ENCODE results near the gene PLCG2. TPM values are rescaled to one million over a fixed set of nuclear protein-coding genes. Genes with fewer than 3 reads are reported as not detected.

PLCG2 gene
- total RNA-seq, 1 donor from 2014 or later, result 47.6 TPM

DNA sequence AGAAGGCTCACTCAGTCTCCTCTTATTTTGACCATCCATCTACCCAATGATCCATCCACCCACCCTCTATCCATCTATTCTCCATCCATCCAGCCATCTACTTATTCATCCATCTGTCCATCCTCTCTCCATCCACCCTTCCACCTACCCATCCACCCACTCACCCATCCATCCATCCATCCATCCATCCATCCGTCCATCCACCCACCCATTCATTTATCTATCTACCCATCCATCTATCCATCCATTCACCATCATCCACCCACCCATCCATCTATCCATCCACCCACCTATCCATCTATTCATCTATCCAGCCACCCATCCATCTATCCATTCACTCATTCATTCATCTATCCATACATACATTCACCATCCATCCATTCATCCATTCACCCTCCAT is 45.8 kb upstream of the PLCG2 start:
- Histone ChIP-seq H3K27me3 (no peaks in the 10 kb centered on the region), H3K36me3 (no peaks in the 10 kb centered on the region), H3K4me3 (no peak overlapping the region), H3K27ac (no peak overlapping the region), H3K9me3 (no peaks in the 10 kb centered on the region), H3K4me1 (peaks cover 20% of the 10 kb centered on the region)
- TF ChIP-seq, protein P1, sequence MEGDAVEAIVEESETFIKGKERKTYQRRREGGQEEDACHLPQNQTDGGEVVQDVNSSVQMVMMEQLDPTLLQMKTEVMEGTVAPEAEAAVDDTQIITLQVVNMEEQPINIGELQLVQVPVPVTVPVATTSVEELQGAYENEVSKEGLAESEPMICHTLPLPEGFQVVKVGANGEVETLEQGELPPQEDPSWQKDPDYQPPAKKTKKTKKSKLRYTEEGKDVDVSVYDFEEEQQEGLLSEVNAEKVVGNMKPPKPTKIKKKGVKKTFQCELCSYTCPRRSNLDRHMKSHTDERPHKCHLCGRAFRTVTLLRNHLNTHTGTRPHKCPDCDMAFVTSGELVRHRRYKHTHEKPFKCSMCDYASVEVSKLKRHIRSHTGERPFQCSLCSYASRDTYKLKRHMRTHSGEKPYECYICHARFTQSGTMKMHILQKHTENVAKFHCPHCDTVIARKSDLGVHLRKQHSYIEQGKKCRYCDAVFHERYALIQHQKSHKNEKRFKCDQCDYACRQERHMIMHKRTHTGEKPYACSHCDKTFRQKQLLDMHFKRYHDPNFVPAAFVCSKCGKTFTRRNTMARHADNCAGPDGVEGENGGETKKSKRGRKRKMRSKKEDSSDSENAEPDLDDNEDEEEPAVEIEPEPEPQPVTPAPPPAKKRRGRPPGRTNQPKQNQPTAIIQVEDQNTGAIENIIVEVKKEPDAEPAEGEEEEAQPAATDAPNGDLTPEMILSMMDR (IDR thresholded peaks at IDR 0.05), result no peak
- DNase-seq, result no peak
- intact Hi-C loops (cut with DNase I), result loop anchor here (10.0 kb wide), 1 partner anchor 698 kb away; the partner anchor contains the start of gene ATMIN
- no peak for ATAC-seq

DNA sequence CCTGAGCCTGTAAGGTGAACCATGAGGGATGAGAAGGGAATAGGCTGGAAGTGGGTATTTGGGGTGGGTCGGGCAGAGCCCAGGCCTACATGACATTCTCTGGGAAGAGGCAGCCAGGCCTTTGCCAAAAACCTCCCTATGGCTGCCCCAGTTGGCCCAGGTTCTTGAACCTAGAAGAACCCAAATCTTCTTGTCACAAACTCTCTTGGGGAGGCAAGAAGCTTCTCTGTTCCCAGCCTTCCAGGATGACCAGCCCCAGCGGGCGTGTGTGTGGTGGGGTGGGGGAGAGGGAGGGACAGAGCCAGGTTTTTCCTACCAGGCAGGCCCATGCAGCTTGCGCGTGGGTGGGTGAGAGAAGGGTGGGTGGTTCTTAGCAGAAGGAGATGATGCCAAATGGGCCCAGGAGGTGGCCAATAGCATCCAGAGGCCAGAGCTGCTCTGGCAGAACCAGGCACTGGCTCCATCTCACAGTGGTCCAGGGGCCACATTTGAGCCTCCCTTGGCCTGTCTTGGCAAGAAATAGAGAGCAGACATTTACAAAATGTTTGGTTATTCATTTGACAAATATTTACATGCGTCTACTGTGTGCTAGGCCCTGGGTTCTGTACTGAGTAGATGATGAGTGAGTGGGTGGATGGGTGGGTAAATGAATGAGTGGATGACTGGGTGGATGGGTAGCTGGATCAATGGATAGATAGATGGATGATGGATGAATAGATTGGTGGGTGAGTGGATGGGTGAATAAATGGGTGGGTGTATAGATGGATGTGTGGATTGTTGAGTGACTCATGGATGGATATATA is 44.3 kb upstream of the PLCG2 start:
- Histone ChIP-seq H3K27me3 (no peaks in the 10 kb centered on the region), H3K36me3 (no peaks in the 10 kb centered on the region), H3K4me1 (peaks cover 20% of the 10 kb centered on the region), H3K4me3 (no peak overlapping the region), H3K27ac (no peak overlapping the region), H3K9me3 (no peaks in the 10 kb centered on the region)
- DNase-seq (no peak), ATAC-seq (no peak)
- intact Hi-C loops (cut with DNase I), result loop anchor here (10.0 kb wide), 1 partner anchor 700 kb away; the partner anchor contains the start of gene ATMIN
- TF ChIP-seq, protein P1 (IDR thresholded peaks at IDR 0.05), result no peak

DNA sequence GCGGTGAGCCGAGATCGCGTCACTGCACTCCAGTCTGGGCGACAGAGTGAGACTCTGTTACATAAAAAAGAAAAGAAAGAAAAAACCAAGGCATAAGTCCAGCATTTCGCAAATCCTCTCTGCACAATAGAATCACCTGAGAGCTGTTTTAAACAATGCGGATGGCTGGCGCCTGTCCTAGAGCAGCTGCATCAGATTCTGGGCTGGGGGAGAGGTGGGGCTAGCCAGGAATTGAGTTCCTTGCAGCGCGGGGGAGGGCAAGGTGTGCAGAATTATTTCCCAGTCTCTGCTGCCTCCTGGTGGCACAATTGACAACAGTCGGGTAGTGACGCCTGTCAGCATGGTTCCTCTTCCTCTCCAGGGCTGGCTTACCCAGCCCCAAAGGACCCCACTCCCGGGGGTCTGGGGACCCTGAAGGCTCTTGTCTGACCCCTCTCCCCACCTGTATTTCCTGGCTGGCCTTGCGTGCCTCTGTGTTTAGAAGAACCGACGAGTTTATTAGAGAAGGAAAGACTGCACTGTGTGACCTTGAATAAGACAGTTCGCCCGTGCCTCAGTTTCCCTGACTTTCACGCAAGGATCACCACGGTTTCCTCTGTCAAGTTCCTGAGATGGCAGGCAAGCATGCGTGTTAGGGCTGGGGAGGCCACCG is 41.1 kb upstream of the PLCG2 start:
- DNase-seq, result peak; percentile 83
- ATAC-seq, result peak; percentile 95
- Histone ChIP-seq H3K36me3 (no peaks in the 10 kb centered on the region), H3K4me3 (peak overlapping the region; percentile 26), H3K27ac (no peak overlapping the region), H3K27me3 (no peaks in the 10 kb centered on the region), H3K9me3 (no peaks in the 10 kb centered on the region), H3K4me1 (peaks cover 9% of the 10 kb centered on the region)
- TF ChIP-seq, protein P1 (IDR thresholded peaks at IDR 0.05), result peak; percentile 82
- intact Hi-C loops (cut with DNase I), result loop anchor here (10.0 kb wide), 1 partner anchor 703 kb away; the partner anchor contains the start of gene ATMIN

DNA sequence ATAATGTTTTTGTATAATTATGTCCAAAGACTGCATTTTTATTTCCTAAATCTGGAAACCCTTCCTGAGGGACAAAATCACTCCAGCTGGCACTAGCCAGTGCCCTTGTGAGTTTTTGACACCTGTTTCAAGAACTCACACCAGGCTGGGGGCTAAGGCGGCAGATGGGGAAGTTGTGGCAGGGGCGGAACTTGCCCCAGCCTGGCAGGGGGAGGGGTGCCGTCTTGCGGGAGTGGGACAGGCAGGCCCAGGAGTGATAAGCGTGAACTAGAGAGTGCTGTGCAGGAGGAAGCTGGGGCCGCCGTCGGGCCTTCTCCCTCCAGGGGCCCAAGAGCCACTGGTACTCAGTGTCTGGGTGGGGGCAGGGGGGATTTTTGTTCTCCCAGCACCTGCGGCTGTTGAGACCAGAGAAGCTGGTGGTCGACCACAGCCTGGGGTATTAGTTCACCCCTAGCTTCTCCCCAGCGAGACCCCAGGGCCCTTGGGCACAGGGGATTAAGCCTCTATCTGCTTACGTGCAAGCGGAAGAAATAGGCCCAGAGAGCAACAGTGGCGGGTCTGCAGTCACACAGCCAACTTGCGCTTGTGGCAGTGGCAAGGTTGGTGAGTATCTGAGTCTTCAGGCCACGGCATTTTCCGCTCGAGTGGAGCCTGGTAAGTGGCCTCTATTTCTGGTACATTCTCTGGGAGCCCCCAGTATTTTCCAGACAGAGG is 40.2 kb upstream of the PLCG2 start:
- H3K4me3 ChIP-seq, result no peak overlapping the region
- peak; percentile 83 for DNase-seq
- intact Hi-C loops (cut with DNase I), result loop anchor here (10.0 kb wide), 1 partner anchor 704 kb away; the partner anchor contains the start of gene ATMIN

DNA sequence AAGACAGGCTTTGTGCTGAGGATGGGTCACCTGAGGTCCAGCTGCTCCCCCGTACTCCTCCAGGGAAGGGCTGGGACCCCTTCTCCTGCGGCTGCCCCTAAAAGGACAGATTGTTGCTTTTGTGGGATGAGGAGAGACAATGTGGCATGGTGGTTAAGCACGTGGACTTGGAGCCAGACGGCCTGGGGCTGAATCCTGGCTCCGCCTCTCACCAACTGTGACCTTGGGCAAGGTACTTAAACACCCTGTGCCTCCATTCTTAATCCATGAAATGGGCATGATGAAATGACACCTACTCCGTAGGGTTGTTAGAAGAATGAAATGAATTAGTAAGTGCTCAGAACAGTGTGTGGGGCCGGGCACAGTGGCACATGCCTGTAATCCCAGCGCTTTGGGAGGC is 39.6 kb upstream of the PLCG2 start:
- Histone ChIP-seq H3K4me1 (peaks cover 9% of the 10 kb centered on the region), H3K36me3 (no peaks in the 10 kb centered on the region), H3K27ac (no peak overlapping the region), H3K4me3 (no peak overlapping the region), H3K27me3 (no peaks in the 10 kb centered on the region), H3K9me3 (no peaks in the 10 kb centered on the region)
- ATAC-seq, result no peak
- DNase-seq, result no peak
- TF ChIP-seq, protein P1 (IDR thresholded peaks at IDR 0.05), result no peak
- intact Hi-C loops (cut with DNase I), result loop anchor here (10.0 kb wide), 1 partner anchor 705 kb away; the partner anchor contains the start of gene ATMIN

More for the DNA sequence above, 40.2 kb upstream of the PLCG2 start:
- Histone ChIP-seq H3K9me3 (no peaks in the 10 kb centered on the region), H3K27ac (no peak overlapping the region), H3K4me1 (peaks cover 9% of the 10 kb centered on the region), H3K27me3 (no peaks in the 10 kb centered on the region), H3K36me3 (no peaks in the 10 kb centered on the region)
- peak; percentile 70 for ATAC-seq
- TF ChIP-seq, protein P1 (IDR thresholded peaks at IDR 0.05), result no peak

Data from upper lobe of right lung (tissue), 1 donor.